BE2C (cell line): ENCODE results near the gene ANP32D.
"Not testable (repeated sequence)": the region's sequence is repeated elsewhere in the genome, so short reads cannot be mapped to it uniquely, and the experiment has no call there.

Source experiments
- DNase-seq: peaks from one replicate; pipeline ENCODE4 v3.0.0-alpha.2; 2020
- H3K27me3 ChIP-seq: fragments of 250-450 bp; sonication (Bioruptor Pico); 2 replicates; pipeline ENCODE4 v1.5.1; 2020; ENCODE audit warnings: mild to moderate bottlenecking
- H3K36me3 ChIP-seq: fragments of 250-450 bp; sonication (Bioruptor Pico); 2 replicates; pipeline ENCODE4 v1.5.1; 2020; ENCODE audit warnings: mild to moderate bottlenecking
- H3K4me1 ChIP-seq: fragments of 250-450 bp; sonication (Bioruptor Pico); 2 replicates; pipeline ENCODE4 v1.5.1; 2020
- H3K4me3 ChIP-seq: 2 replicates; pipeline ENCODE4 v1.5.1; 2011; ENCODE audit warnings: low read depth, low read length
- H3K9me3 ChIP-seq: fragments of 250-450 bp; sonication (Bioruptor Pico); 2 replicates; pipeline ENCODE4 v1.5.1; 2020
- CTCF ChIP-seq: IDR thresholded peaks from 2 replicates; pipeline ENCODE4 v1.5.1; 2012; ENCODE audit warnings: mild to moderate bottlenecking, low read depth, low read length

ANP32D gene

GRCh38 chr12:48459259-48459658 is 13.1 kb upstream of the ANP32D start:
- H3K36me3 ChIP-seq = no peaks in the 10 kb centered on the region
- H3K4me1 ChIP-seq = no peaks in the 10 kb centered on the region
- no peak for DNase-seq
- TF ChIP-seq CTCF = no peak
- H3K4me3 ChIP-seq = no peak overlapping the region
- no peaks in the 10 kb centered on the region for H3K27me3 ChIP-seq
- no peaks in the 10 kb centered on the region for H3K9me3 ChIP-seq

- H3K4me1 ChIP-seq, H3K36me3 ChIP-seq, H3K9me3 ChIP-seq, H3K4me3 ChIP-seq, H3K27me3 ChIP-seq, DNase-seq: not testable (repeated sequence)
These were observed 3.3 kb upstream of the ANP32D start for GRCh38 chr12:48469027-48469426.

- no peak for TF ChIP-seq CTCF
- H3K9me3 ChIP-seq = no peaks in the 10 kb centered on the region
These were observed 702 bp downstream of the ANP32D start for GRCh38 chr12:48473061-48473460.

GRCh38 chr12:48474497-48474896 is 2.1 kb downstream of the ANP32D start:
- not testable (repeated sequence) for H3K9me3 ChIP-seq, H3K36me3 ChIP-seq, H3K4me3 ChIP-seq, H3K4me1 ChIP-seq, H3K27me3 ChIP-seq, DNase-seq

More at GRCh38 chr12:48473061-48473460, 702 bp downstream of the ANP32D start:
- no peaks in the 10 kb centered on the region for H3K27me3 ChIP-seq
- no peak overlapping the region for H3K4me3 ChIP-seq
- no peaks in the 10 kb centered on the region for H3K36me3 ChIP-seq
- DNase-seq = no peak
- no peaks in the 10 kb centered on the region for H3K4me1 ChIP-seq

GRCh38 chr12:48482198-48482597 is 9.8 kb downstream of the ANP32D start, which contains the start of gene C12orf54:
Gene C12orf54 (plus strand): TSS chr12:48482498. CDS start chr12:48483297, 799 bp downstream.
- Histone ChIP-seq H3K36me3 (no peaks in the 10 kb centered on the region), H3K4me1 (no peaks in the 10 kb centered on the region), H3K4me3 (no peak within 1 kb of the TSS), H3K9me3 (no peaks in the 10 kb centered on the region), H3K27me3 (no peaks in the 10 kb centered on the region)
- no peak for DNase-seq
- TF ChIP-seq CTCF = no peak

GRCh38 chr12:48482930-48483329 is 10.6 kb downstream of the ANP32D start:
- Histone ChIP-seq H3K27me3 (no peaks in the 10 kb centered on the region), H3K36me3 (no peaks in the 10 kb centered on the region), H3K4me1 (no peaks in the 10 kb centered on the region), H3K4me3 (no peak overlapping the region), H3K9me3 (no peaks in the 10 kb centered on the region)
- no peak for DNase-seq
- no peak for TF ChIP-seq CTCF

GRCh38 chr12:48486261-48486660 is 13.9 kb downstream of the ANP32D start:
- no peak for DNase-seq
- no peaks in the 10 kb centered on the region for H3K9me3 ChIP-seq
- no peak overlapping the region for H3K4me3 ChIP-seq
- H3K36me3 ChIP-seq = no peaks in the 10 kb centered on the region
- H3K4me1 ChIP-seq = no peaks in the 10 kb centered on the region
- no peak for TF ChIP-seq CTCF
- no peaks in the 10 kb centered on the region; the same call in 1 of the 2 replicates for H3K27me3 ChIP-seq
